ENCODE data around the gene EDEM3. TPM values are rescaled to one million over a fixed set of nuclear protein-coding genes. Genes with fewer than 3 reads are reported as not detected.

EDEM3 gene
- total RNA-seq, 2 donors from 2014 or later = 39.3 to 41.6 TPM

DNA sequence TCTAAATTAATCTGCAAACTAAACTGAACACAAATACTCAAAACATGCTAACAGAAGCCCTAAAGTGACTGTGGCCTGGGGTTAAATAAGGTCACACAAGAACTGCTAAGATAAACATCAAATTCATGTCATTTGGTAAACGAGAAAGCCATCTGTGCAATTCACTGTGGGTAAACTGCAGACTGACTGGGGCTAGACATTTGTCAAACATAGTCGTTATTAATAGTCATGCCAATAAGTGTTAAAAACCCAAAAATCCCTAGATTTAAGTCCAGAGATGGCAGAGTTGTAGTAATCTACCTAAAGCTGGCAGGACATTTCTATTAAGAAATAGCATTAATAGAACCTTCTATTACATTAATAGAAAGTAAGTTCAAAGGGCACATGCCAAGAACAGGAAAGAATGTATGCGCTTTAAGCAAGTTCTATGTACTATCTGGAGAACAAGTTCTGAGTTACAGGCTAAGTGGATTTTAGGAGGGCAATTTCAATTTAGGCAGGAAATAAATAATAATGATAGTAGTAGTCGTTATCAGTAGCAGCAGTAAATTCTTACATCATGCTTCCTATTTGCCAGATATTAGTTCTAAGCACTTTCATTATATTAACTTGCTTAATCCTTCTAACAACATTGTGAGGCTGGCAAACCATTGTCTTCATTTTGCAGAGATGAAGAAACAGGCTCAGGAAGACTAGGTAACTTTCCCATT, 8.6 kb downstream of the EDEM3 start:
- no peak for DNase-seq (ENCODE audit: low spot score)
- intact Hi-C loops (cut with DNase I) = no loop called here

DNA sequence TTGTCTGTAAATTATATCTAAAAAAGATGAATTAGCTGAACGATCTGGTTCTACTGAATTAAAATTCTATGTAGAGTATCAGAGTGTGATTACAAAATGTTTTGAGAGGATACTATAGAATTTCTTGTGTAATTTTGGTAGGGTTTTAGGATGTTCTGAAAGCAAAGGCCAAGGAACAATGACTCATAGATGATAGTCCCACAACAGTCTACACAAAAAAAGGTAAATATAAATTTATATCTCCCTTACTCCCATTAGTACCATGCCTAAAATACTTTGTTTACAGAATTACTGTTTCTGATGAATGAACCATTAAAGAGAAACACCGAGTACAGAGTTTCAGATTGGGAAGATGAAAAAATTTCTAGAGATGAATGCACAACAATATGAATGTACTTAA, 9.5 kb downstream of the EDEM3 start:
- intact Hi-C loops (cut with DNase I) = no loop called here

DNA sequence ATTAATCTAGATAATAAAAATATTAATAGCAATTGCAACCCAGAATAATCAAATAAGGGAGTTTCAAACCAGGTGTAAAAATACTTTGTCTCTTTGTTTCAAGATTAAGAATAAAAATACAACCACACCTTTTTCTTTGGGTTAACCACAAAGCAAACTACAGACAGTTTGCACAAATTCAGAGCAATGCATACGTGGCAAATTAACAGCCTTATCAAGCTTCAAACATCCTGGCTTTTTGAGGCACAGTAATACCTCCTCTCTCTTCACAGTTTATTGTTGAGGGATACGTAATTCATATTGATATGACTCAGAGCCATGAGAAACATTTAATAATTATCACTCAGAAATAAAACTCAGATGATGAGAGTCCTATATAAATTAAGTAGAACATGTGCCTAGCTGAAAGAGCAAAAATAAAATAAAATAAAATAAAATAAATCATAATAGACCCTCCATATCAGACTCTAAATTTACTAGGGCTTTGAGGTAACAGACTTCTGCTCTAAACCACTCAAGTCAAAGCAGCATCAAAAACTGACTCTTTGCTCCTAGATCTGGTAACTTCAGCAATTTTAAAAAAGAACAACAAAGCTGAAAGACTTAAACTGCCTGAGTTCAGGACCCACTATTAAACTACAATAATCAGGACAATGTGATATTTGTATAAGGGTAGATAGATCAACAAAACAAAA, 11.4 kb downstream of the EDEM3 start:
- intact Hi-C loops (cut with DNase I) = no loop called here
- no peak for DNase-seq (ENCODE audit: low spot score)

More for the DNA sequence above, 9.5 kb downstream of the EDEM3 start:
- DNase-seq (ENCODE audit: low spot score) = no peak

DNA sequence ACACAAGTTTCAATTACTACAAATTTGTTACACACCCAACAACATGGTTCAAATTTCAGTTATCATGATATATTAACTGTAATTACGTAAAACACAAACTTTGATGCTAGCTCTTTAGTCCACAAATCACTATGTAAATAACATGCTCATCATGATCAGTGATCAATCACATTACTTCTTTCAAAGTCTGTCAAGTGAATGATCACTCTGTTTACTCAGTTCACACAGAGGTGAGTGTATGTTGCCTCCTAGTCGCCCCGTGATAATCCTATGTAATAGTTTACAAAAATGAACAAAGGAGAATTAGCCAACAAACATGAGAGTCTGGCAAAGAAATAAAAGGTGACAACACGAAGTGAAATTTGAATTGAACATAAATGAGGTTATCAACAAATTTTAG, 14.3 kb downstream of the EDEM3 start:
- intact Hi-C loops (cut with DNase I) = no loop called here
- DNase-seq (ENCODE audit: low spot score) = no peak

DNA sequence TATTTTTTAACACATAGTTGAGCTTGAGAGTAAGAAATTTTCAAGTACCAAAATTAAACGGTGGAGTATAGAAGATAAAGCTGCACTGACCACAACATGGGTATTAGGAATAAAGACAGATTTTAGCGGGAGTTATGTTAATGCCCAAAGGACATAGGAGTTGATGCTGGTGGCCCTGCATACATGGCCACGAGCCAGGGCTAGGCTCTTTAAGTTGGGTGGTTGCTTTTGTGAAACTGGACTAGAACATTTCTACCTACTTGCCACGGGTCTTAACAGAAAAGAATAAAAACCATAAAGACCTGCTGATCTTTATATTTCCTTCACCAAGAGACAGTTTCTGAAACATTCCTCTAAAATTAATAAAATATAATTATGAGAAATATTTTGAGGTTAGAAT, 14.9 kb downstream of the EDEM3 start:
- intact Hi-C loops (cut with DNase I) = no loop called here
- DNase-seq (ENCODE audit: low spot score) = no peak

DNA sequence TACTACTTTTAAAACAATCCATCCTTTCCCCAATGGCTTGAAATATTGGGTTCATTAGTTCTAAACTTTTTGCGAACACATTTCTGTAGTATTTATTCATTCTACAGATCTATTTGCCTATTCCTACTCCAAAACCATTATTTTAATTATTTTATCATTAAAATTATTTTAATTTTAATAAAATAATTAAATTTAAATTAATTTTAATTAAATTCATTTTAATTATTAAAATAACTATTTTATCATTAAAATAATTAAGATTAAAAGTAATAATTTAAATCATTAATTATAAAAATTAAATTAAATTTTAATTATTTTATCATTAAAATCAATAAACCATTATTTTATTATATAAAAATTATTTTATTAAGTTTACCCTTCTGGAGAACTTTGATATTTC, 15.6 kb downstream of the EDEM3 start:
- DNase-seq (ENCODE audit: low spot score) = no peak
- intact Hi-C loops (cut with DNase I) = no loop called here

DNA sequence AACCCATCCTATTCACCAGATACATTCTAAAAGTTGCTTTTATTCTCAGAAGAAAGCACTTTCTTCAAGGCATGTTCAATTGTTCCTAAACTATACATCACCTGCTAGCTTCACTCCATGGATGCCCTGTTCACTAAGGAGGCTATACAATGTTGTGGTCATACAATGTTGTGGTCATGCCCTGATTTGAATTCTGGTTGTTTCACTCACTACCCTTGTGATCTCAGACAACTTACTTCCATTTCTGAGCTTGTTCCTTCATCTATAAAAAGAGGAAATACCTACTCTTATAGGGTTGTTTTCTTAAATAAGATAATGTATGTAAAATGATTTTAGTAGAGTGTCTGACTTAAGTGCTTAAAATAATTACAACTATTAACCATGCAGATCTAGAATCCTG, 19.7 kb downstream of the EDEM3 start:
- no peak for DNase-seq (ENCODE audit: low spot score)
- intact Hi-C loops (cut with DNase I) = no loop called here

DNA sequence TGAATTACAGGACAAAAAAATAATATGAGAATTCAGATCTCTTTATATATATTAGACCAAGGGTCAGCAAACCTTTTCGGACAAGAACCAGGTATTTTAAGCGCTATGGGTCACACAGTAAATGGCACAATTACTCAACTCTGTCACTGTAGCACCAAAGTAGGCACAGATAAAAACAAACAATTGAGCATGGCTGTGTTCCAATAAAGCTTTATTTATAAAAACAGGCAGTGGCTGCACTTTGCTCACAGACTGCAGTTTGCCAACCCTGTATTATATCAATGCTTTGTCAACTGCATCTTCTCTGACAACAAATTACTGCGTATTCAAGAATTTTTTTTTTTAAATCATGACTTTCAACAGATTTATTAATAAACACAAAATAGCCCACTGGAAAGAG, 29.8 kb downstream of the EDEM3 start:
- no peak for DNase-seq (ENCODE audit: low spot score)
- intact Hi-C loops (cut with DNase I) = no loop called here

DNA sequence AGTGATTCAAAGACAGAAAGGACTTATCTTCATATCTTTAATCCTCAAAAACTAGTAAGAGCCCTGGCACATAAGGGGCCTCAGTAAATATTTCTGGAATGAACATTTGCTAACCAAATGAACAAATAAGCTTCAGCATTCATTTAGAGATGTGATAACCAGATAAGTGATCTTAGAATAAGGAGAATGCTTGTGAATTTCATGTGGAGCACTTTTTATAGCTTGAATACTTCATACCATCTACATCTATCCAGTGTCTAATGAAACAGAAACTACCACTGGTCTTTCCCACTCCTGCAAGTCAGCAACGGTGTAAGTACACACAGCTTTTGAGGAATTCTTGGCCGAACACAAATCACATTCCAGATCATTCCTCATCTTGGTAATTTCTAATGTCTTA, 38.5 kb downstream of the EDEM3 start:
- DNase-seq (ENCODE audit: low spot score) = no peak
- intact Hi-C loops (cut with DNase I) = no loop called here

DNA sequence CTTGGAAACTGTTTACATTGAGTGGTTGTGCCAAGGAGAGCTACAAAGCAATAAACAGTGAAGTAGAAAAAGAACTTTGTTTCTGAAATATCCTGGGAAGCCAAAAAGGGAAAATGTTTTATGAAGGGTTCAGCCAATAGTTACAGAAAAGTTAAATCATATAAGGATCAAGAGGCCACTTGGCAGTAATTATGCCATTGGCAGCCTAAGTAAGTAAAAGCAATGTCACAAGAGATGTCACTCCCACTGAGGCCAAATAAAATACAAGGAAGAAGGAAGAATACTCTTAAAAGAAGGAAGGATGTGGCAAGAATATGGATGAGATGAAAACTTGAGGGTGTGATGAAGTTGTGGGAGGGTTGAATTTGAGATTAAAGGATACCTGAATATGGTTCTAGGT, 45.2 kb downstream of the EDEM3 start:
- no peak for DNase-seq (ENCODE audit: low spot score)
- intact Hi-C loops (cut with DNase I) = no loop called here

DNA sequence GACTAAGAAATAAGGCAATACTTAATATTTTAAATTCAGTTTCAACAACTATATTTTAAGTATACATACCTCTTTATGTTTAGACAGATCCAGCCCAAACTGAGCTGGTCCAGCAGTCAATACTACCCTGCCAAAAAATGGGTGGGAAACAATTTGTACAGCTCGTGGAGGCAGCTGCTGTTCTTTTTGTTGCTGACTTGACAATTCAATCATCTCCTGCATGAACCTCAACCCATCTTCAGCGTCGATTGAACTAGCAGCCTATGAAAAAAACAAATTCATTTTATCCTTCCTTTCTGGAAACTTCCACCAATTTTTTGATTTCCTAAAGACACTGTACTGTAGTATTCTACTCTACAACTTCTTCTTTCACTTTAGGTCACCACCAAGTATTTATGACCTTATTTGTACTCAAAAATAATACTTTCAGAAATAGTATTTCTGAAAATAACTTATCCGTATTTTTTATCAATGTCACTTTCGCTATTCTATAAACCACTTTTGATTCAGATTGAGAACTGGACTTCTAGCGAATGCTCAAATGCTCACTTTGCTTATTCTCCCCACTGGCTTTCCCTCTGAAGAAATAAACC, 46.5 kb downstream of the EDEM3 start:
- DNase-seq (ENCODE audit: low spot score) = no peak

DNA sequence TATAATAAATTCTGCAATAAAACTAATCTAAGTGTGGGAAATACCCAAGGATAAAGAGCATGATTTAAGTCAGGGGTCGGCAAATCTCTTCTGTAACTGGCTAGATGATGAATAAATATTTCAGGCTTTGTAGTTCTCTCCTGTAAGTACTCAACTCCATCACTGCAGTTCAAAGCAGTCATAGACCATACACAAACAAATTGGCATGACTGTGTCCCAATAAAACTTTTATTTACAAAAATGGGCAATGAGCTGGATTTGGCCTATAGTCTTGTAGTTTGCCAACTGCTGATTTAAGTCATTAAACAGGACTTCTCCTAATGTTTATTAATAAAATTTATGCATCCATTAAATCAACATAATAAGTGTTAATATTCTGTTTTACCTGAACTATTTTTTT, 49.4 kb downstream of the EDEM3 start:
- DNase-seq (ENCODE audit: low spot score) = no peak
- intact Hi-C loops (cut with DNase I) = no loop called here

More for the DNA sequence above, 46.5 kb downstream of the EDEM3 start:
- intact Hi-C loops (cut with DNase I) = no loop called here

DNA sequence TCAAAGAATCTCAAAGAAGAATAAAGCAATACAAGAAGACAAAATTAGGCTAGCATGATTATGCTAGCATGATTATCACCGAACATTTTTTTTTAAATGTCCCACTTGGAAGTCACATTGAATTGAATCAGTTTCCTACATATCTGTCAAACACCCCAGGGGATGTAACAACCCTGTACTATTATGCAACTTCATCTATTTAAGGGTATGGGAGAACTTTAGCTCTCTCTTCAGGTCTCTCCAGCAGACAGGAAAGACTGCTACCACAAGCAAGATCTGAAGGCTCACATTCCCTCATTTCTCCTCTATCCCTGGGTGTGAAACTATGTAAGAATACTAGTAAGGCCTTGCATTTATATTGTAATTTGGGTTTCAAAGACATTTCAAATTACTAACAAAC, 52.8 kb downstream of the EDEM3 start:
- intact Hi-C loops (cut with DNase I) = no loop called here
- DNase-seq (ENCODE audit: low spot score) = no peak

DNA sequence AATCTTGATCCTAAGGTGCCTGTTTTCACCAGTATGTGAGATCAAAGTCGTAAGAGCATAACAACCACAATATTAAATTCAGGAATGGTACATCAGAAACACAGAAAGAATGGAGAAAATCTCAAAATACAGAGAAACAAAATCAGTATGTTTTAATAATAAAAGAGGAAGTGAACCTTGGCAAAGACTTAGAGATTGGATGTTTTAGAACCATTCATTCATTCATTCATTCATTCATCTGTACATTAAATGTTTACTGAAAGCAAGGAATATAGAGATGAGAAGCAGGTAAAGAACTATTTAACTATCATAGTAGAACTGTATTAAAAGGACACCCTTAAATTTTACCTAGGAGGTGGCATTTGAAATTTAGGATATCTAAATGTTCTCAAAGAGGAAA, 55.7 kb downstream of the EDEM3 start:
- intact Hi-C loops (cut with DNase I) = no loop called here
- no peak for DNase-seq (ENCODE audit: low spot score)

DNA sequence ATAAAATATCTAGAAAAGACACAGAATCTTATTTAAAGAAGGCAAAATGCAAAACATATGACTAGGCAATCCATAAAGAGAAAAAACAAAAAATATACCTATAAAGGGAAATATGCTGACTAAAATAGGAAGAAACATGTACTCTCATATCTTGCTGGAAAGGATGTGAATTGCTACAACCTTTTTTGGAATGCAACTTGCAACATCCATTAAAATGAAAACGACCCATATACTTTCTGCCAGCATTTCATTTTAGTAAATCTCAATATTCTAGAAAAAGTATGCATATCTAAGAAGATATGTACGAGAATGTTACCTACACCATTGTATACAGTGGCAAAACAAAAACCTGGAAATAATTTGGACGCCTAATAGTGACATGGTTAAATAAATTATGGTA, 56.6 kb downstream of the EDEM3 start:
- no peak for DNase-seq (ENCODE audit: low spot score)
- intact Hi-C loops (cut with DNase I) = no loop called here

DNA sequence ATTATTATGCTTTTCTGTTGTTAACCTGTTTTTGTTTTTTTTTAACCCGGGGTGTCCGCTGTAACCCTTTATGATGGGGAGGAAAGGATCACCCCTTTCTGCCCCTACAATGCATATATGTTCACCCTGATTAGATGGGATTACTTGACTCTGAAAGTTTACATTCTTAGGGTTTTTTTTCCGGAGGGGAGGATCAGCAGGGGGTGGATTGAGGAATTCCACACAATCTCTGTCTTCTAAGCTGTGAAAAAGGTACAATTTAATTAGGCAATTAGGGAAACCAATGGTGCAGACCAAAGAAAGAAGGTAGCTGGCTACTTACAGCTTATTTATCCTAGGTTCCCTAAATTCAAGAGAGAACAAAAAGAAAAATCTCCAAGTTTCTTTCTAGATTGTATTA, 58.3 kb downstream of the EDEM3 start:
- intact Hi-C loops (cut with DNase I) = no loop called here
- no peak for DNase-seq (ENCODE audit: low spot score)

DNA sequence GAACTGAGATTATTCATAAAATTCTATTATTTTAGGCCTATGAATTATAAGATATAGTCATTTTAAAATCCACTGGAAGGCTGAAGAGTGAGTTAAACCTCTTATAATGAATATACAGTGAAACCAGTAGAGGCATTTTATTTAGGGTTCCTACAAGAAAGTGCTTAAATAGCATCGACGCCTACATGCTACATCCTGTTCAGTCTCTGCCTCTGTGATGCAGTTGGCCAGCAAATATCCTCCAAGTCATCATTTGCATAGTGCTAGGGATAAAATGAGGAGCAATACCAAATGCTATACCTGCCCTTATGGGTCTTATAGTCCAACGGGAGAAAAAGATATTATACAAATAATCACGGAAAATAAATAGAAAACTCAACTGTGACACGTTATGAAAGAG, 59.6 kb downstream of the EDEM3 start:
- intact Hi-C loops (cut with DNase I) = no loop called here
- no peak for DNase-seq (ENCODE audit: low spot score)

DNA sequence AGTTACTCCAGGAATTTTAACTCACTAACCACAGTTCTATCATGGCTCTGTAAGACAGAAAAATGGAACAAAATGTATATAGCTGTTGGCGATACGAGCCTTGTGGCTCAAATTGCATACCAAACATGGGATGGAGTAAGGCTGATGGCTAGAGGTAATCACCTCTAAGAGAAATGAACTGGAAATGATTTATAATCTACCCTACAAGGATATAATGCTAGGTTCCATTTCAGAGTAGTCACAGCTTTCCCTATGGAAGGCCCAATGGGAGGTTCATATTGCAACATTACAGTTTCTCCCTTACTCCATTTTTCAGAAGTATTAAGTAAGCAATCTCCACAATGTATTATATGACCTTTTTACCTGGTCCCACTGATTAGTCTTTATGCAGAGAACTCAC, 61.6 kb downstream of the EDEM3 start:
- intact Hi-C loops (cut with DNase I) = no loop called here
- no peak for DNase-seq (ENCODE audit: low spot score)

DNA sequence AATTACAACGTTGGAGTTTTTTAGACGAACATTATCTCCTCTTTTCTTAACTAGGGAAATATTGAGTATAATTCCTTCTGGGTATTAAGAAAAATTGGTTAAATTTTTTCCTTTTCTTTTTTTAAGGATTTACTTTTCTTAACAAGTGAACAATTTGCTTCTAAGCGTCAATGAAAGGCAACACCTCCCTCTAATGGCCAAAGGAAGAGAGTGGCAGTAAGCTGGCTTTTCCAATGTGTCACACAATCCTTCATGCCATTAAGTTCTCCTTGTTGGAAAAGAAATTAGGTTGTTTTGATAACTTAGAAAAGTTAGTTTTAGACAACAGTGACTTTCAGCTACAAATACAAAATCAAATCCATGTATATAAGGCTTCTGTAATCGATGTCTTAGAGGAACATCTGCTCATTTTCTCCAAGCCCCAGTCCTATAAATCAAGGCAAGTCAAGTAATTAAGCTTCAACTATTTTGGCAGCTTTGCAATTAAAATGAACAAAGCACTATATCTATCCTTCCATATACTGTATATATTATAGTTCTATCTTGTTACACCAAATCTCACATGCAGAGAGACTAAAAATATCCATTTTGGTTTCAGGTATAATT, 62.8 kb downstream of the EDEM3 start:
- intact Hi-C loops (cut with DNase I) = no loop called here
- no peak for DNase-seq (ENCODE audit: low spot score)

DNA sequence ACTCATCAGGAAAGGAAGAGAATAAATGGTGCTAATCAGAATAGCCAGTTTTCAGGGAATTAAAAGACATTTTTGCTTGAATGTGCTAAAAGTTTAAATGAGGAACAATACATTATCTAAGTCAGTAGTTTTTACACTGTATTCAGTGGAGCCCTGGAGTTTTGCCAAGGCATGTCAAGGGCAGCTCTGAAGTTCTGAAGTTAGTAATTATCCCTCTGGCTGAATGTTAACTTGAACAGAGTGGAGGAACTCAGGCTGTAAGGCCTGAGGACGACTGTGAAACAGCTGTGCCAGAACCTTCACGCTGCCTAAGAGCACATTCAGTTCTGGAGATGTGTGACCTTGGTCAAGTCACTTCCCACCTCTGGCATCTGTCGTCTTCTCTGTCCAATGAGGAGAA, 68.1 kb downstream of the EDEM3 start:
- no peak for DNase-seq (ENCODE audit: low spot score)
- intact Hi-C loops (cut with DNase I) = no loop called here

DNA sequence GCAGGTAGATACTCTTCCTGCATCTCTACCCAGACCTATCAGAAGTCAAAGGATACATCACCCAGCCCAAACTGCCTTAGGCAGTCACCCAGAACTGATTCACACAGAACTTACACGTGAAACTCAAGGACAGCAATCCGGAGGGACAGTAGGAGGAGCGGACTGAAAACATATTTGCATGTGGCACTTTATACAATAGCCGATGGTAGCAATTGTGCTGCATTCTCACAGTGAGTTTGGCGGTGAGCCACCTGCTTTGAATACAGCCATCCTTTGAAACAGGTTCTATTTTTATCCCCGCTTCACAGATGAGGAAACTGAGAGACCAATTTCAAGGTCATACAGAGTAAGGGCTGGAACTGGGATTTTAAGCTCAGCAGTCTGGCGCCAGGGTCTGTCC, 69.5 kb downstream of the EDEM3 start:
- intact Hi-C loops (cut with DNase I) = no loop called here
- no peak for DNase-seq (ENCODE audit: low spot score)

All from posterior vena cava (tissue), 2 donors.